K562 (cell line): ENCODE results near the gene ZDHHC5. TPM values are rescaled to one million over a fixed set of nuclear protein-coding genes. Genes with fewer than 3 reads are reported as not detected.

Experiments used
- CEBPB ChIP-seq: fragments of 450-650 bp; IDR thresholded peaks from 2 replicates; pipeline ENCODE4 v1.6.1; 2016; ENCODE audit warnings: missing genetic modification characterization, missing compliant biosample characterization
- CUX1 ChIP-seq: fragments of 200-800 bp; sonication (Bioruptor generic); IDR thresholded peaks from 2 replicates; pipeline ENCODE4 v1.6.1; 2016; ENCODE audit warnings: missing genetic modification characterization, missing compliant biosample characterization
- FOXK1 ChIP-seq: sonication (generic); formaldehyde crosslinking; IDR thresholded peaks from 2 replicates; pipeline ENCODE4 v1.8.0; 2022; ENCODE audit warnings: missing genetic modification reagents, mild to moderate bottlenecking, borderline replicate concordance
- GATAD2A ChIP-seq: fragments of 450-650 bp; IDR thresholded peaks from 2 replicates; pipeline ENCODE4 v1.6.1; 2017
- HDAC1 ChIP-seq, 2 experiments: fragments of 450-650 bp; IDR thresholded peaks; 2 replicates each; pipeline ENCODE4 v1.6.1; 2016 to 2017; ENCODE audit warnings: inconsistent platforms in 1 of 2, mild to moderate bottlenecking in 1 of 2, moderate library complexity in 1 of 2
- HMG20A ChIP-seq: fragments of 450-650 bp; formaldehyde crosslinking; conservative IDR thresholded peaks from 2 replicates; pipeline ENCODE4 v1.4.0; 2020; ENCODE audit warnings: mild to moderate bottlenecking, mixed read lengths
- RBFOX2 ChIP-seq: fragments of 200-400 bp; formaldehyde crosslinking; IDR thresholded peaks from 2 replicates; pipeline ENCODE4 v1.6.1; 2017; ENCODE audit warnings: low read depth, mild to moderate bottlenecking, low read length, moderate library complexity
- SRSF7 ChIP-seq: fragments of 200-400 bp; formaldehyde crosslinking; optimal IDR thresholded peaks from 2 replicates; pipeline ENCODE3; 2017; ENCODE audit warnings: mild to moderate bottlenecking, low read depth, low read length
- TAF7 ChIP-seq: fragments of 450-650 bp; IDR thresholded peaks from 2 replicates; pipeline ENCODE4 v1.6.1; 2016; ENCODE audit warnings: missing genetic modification characterization, missing compliant biosample characterization
- TFAP4 ChIP-seq: sonication (generic); formaldehyde crosslinking; IDR thresholded peaks from 2 replicates; pipeline ENCODE4 v1.8.0; 2022; ENCODE audit warnings: missing genetic modification reagents, mild to moderate bottlenecking, moderate library complexity, borderline replicate concordance
- TOE1 ChIP-seq, 2 experiments: fragments of 450-650 bp in 1 of 2; sonication (generic) in 1 of 2; formaldehyde crosslinking in 1 of 2; IDR thresholded peaks; 2 replicates each; pipeline versions ENCODE4 v1.7.1 to v1.8.0; 2016 to 2022; ENCODE audit warnings: borderline replicate concordance in 2 of 2, mild to moderate bottlenecking in 2 of 2, antibody characterized with exemption in 1 of 2, inconsistent platforms in 1 of 2, low read depth in 1 of 2, missing genetic modification reagents in 1 of 2, moderate library complexity in 1 of 2
- ZFP1 ChIP-seq: fragments of 450-650 bp; formaldehyde crosslinking; IDR thresholded peaks from 2 replicates; pipeline ENCODE4 v1.4.0; 2020; ENCODE audit warnings: mild to moderate bottlenecking, mixed read lengths
- ZFX ChIP-seq: sonication (generic); formaldehyde crosslinking; IDR thresholded peaks from 2 replicates; pipeline ENCODE4 v1.8.0; 2022; ENCODE audit warnings: mild to moderate bottlenecking, missing genetic modification reagents, moderate library complexity
- ZNF217 ChIP-seq: sonication (generic); formaldehyde crosslinking; IDR thresholded peaks from 2 replicates; pipeline ENCODE4 v1.8.0; 2022; ENCODE audit warnings: mild to moderate bottlenecking, missing genetic modification reagents
- ZNF408 ChIP-seq: fragments of 250-450 bp; sonication (Bioruptor Pico); IDR thresholded peaks from 2 replicates; pipeline ENCODE4 v1.4.0; 2020; ENCODE audit warnings: low read depth, mild to moderate bottlenecking, moderate library complexity
- ZNF507 ChIP-seq: conservative IDR thresholded peaks from 2 replicates; pipeline ENCODE4 v1.6.1; 2017; ENCODE audit warnings: missing genetic modification characterization, missing compliant biosample characterization
- ZNF766 ChIP-seq: fragments of 200-800 bp; sonication (Bioruptor generic); conservative IDR thresholded peaks from 2 replicates; pipeline ENCODE4 v1.6.1; 2016; ENCODE audit warnings: missing genetic modification characterization, missing compliant biosample characterization
- polyA plus RNA-seq, 8 experiments: library from polyadenylated mRNA; depleted of rRNA in 4 of 8; stranded (reverse) in 5 of 8; unstranded in 3 of 8; fragments of >200 nt; fragmentation: Nextera tagmentation in 2 of 8; fragmentation: Illumina TruSeq in 1 of 8; extraction: Ambion mirVana in 2 of 8; extraction: Trizol in 1 of 8; gene quantifications; 2 replicates each; pipeline versions ENCODE4 v1.2.1 to v1.2.3, GENCODE V29; 2011 to 2014; ENCODE audit warnings: inconsistent platforms in 1 of 8, missing spikeins in 1 of 8
- total RNA-seq, 7 experiments: library from RNA; depleted of rRNA in 6 of 7; stranded (reverse); fragments of >200 nt in 6 of 7; fragmentation: Illumina TruSeq in 2 of 7; extraction: Trizol in 2 of 7; gene quantifications; 2 replicates each; pipeline versions ENCODE4 v1.2.1 to v1.2.3, GENCODE V29; 2011 to 2021; ENCODE audit warnings: low replicate concordance in 1 of 7
- TF ChIP-seq, protein P1 (sequence below): IDR thresholded peaks from 2 replicates; pipeline ENCODE4 v1.6.1; 2014; ENCODE audit warnings: antibody characterized with exemption

The ZDHHC5 gene
- total and polyA plus RNA-seq, 9 of the 15 experiments (the other 6 are each of a cell fraction or from before 2014, with no cell fraction given) = 3.8 to 64.2 (median 35.9) TPM

GRCh38 chr11:57712256-57713150 is 44.6 kb downstream of the ZDHHC5 start, which contains the start of gene TMX2 (continued):
- TF ChIP-seq, protein P1, sequence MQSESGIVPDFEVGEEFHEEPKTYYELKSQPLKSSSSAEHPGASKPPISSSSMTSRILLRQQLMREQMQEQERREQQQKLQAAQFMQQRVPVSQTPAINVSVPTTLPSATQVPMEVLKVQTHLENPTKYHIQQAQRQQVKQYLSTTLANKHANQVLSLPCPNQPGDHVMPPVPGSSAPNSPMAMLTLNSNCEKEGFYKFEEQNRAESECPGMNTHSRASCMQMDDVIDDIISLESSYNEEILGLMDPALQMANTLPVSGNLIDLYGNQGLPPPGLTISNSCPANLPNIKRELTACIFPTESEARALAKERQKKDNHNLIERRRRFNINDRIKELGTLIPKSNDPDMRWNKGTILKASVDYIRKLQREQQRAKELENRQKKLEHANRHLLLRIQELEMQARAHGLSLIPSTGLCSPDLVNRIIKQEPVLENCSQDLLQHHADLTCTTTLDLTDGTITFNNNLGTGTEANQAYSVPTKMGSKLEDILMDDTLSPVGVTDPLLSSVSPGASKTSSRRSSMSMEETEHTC = no peak
- TF ChIP-seq CUX1 (CRISPR knock-in tag) (no peak), ZNF766 (CRISPR knock-in tag) (no peak), CEBPB (no peak), ZFP1 (CRISPR knock-in tag) (no peak), HDAC1 (IDR thresholded peaks at IDR 0.05) (peak in 1 of 2 experiments; percentile 93; a peak in 2 of 4 replicates), ZNF507 (no peak), FOXK1 (CRISPR knock-in tag) (no peak), HMG20A (CRISPR knock-in tag) (no peak), ZFX (CRISPR knock-in tag) (no peak; the same call in 1 of the 2 replicates), SRSF7 (no peak), ZNF408 (CRISPR knock-in tag) (no peak), ZNF217 (CRISPR knock-in tag) (no peak), RBFOX2 (peak; percentile 91), TFAP4 (CRISPR knock-in tag) (no peak), TAF7 (tag) (peak; percentile 84), TOE1 (IDR thresholded peaks at IDR 0.05; ENCODE audit: borderline replicate concordance) (0 out of 2 replicates have a peak, but pooled peaks have one; percentile 36), TOE1 (CRISPR knock-in tag; IDR thresholded peaks at IDR 0.05; ENCODE audit: borderline replicate concordance, low read depth) (peak; percentile 94; the same call in 1 of the 2 replicates), GATAD2A (no peak)
